Smooth muscle cell (in vitro differentiated cells): ENCODE results near the gene ACP2. TPM values are rescaled to one million over a fixed set of nuclear protein-coding genes. Genes with fewer than 3 reads are reported as not detected.
"Not testable (repeated sequence)": the region's sequence is repeated elsewhere in the genome, so short reads cannot be mapped to it uniquely, and the experiment has no call there.

Experiments
- DNase-seq: peaks from one replicate; lab custom pipeline; 2025; ENCODE audit not compliant: unreplicated experiment; lab: John Stamatoyannopoulos, UW
- H2AFZ ChIP-seq: fragments of 200-600 bp; sonication (generic); 2 replicates; pipeline ENCODE4 v1.6.0; 2016; ENCODE audit warnings: antibody characterized with exemption, low read depth, mild to moderate bottlenecking
- H3F3A ChIP-seq: fragments of 200-600 bp; sonication (generic); 2 replicates; pipeline ENCODE4 v1.6.0; 2017; ENCODE audit warnings: antibody characterized with exemption, low read depth
- H3K27ac ChIP-seq: fragments of 200-600 bp; sonication (generic); 2 replicates; pipeline ENCODE4 v1.5.1; 2016; ENCODE audit warnings: low read depth, mild to moderate bottlenecking
- H3K27me3 ChIP-seq: fragments of 200-600 bp; sonication (generic); 2 replicates; pipeline ENCODE4 v1.6.1; 2016; ENCODE audit warnings: low read depth, mild to moderate bottlenecking
- H3K36me3 ChIP-seq: fragments of 200-600 bp; sonication (generic); 2 replicates; pipeline ENCODE4 v1.5.1; 2016; ENCODE audit warnings: low read depth
- H3K4me1 ChIP-seq: fragments of 200-600 bp; sonication (generic); 2 replicates; pipeline ENCODE4 v1.5.1; 2016; ENCODE audit warnings: low read depth
- H3K4me2 ChIP-seq: fragments of 200-600 bp; sonication (generic); 2 replicates; pipeline ENCODE4 v1.6.0; 2016; ENCODE audit warnings: mild to moderate bottlenecking
- H3K4me3 ChIP-seq: fragments of 200-600 bp; sonication (generic); 2 replicates; pipeline ENCODE4 v1.5.1; 2016; ENCODE audit warnings: mild to moderate bottlenecking
- H3K79me2 ChIP-seq: fragments of 200-600 bp; sonication (generic); 2 replicates; pipeline ENCODE4 v1.6.0; 2016; ENCODE audit warnings: low read depth, mild to moderate bottlenecking
- H3K9ac ChIP-seq: fragments of 200-600 bp; sonication (generic); 2 replicates; pipeline ENCODE4 v1.6.0; 2016; ENCODE audit warnings: low read depth
- H3K9me3 ChIP-seq: fragments of 200-600 bp; sonication (generic); replicated peaks from 2 replicates; pipeline ENCODE4 v1.5.1; 2016; ENCODE audit warnings: low read depth
- H4K20me1 ChIP-seq: fragments of 200-600 bp; sonication (generic); 2 replicates; pipeline ENCODE4 v1.6.0; 2016; ENCODE audit warnings: low read depth
- WGBS: methylation state at CpG from one replicate; pipeline ENCODE4 v1.1.7; 2016; ENCODE audit warnings: low lambda C conversion rate; 5-methylcytosine and 5-hydroxymethylcytosine counted together
- polyA plus RNA-seq: library from polyadenylated mRNA; unstranded; fragments of >200 nt; fragmentation: Nextera tagmentation; extraction: Ambion mirVana; gene quantifications from 2 replicates; pipeline ENCODE4 v1.2.1, GENCODE V29; 2016
- total RNA-seq: library from RNA; depleted of rRNA; stranded (reverse); fragments of >200 nt; gene quantifications from 2 replicates; pipeline ENCODE4 v1.2.3, GENCODE V29; 2014
- TF ChIP-seq, protein P1 (sequence below): fragments of 200-600 bp; sonication (generic); IDR thresholded peaks from 2 replicates; pipeline ENCODE4 v1.5.1; 2017; ENCODE audit warnings: borderline replicate concordance, mild to moderate bottlenecking, antibody characterized with exemption; ENCODE audit not compliant: insufficient read depth, poor library complexity, severe bottlenecking

The ACP2 gene
- total and polyA plus RNA-seq, 2 experiments from 2014 or later: 26.3 to 62.4 TPM

GRCh38 chr11:47212938-47213337 lies 35.7 kb downstream of the ACP2 start:
- Histone ChIP-seq H3K27ac (no peak overlapping the region), H4K20me1 (peaks cover 15% of the 10 kb centered on the region), H3K9me3 (no peaks in the 10 kb centered on the region), H3K9ac (no peak overlapping the region), H3K4me1 (peaks cover 14% of the 10 kb centered on the region), H3K4me3 (no peak overlapping the region), H3K36me3 (no peaks in the 10 kb centered on the region), H3K4me2 (no peak overlapping the region), H3F3A (no peaks in the 10 kb centered on the region), H3K27me3 (no peaks in the 10 kb centered on the region), H2AFZ (no peak overlapping the region), H3K79me2 (peaks cover 14% of the 10 kb centered on the region)
- TF ChIP-seq, protein P1, sequence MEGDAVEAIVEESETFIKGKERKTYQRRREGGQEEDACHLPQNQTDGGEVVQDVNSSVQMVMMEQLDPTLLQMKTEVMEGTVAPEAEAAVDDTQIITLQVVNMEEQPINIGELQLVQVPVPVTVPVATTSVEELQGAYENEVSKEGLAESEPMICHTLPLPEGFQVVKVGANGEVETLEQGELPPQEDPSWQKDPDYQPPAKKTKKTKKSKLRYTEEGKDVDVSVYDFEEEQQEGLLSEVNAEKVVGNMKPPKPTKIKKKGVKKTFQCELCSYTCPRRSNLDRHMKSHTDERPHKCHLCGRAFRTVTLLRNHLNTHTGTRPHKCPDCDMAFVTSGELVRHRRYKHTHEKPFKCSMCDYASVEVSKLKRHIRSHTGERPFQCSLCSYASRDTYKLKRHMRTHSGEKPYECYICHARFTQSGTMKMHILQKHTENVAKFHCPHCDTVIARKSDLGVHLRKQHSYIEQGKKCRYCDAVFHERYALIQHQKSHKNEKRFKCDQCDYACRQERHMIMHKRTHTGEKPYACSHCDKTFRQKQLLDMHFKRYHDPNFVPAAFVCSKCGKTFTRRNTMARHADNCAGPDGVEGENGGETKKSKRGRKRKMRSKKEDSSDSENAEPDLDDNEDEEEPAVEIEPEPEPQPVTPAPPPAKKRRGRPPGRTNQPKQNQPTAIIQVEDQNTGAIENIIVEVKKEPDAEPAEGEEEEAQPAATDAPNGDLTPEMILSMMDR: no peak
- 87% methylated on average over 12 of the region's 12 CpGs for WGBS
- no peak for DNase-seq

DNA sequence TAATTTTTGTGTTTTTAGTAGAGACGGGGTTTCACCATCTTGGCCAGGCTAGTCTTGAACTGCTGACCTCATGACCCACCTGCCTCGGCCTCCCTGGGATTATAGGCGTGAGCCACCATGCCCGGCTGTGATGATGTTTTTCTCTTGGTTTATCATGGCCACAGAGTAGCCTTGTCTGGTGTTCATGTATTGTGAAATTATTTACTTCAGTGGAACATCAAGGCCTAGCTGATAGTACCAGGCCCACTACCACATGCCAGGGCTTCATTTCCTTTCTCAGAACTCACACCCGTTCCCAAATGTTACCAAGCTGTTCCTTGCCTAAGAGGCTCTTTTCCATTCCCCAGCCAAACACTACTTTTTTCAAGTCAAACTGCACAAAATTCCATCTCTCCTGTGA lies 40.0 kb downstream of the ACP2 start:
- H3K4me1 ChIP-seq: peaks cover 2% of the 10 kb centered on the region
- no peaks in the 10 kb centered on the region for H3K27me3 ChIP-seq
- no peaks in the 10 kb centered on the region for H3K9me3 ChIP-seq
- no peak overlapping the region for H3K4me2 ChIP-seq
- no peak overlapping the region for H3K4me3 ChIP-seq
- WGBS: 91% methylated on average over 5 of the region's 5 CpGs
- TF ChIP-seq, protein P1: no peak
- no peaks in the 10 kb centered on the region for H3K36me3 ChIP-seq
- no peak overlapping the region for H3K27ac ChIP-seq
- no peak for DNase-seq
- H3F3A ChIP-seq: peaks cover 5% of the 10 kb centered on the region
- H3K79me2 ChIP-seq: no peaks in the 10 kb centered on the region
- no peaks in the 10 kb centered on the region for H4K20me1 ChIP-seq
- no peak overlapping the region for H2AFZ ChIP-seq
- H3K9ac ChIP-seq: no peak overlapping the region

- 97% methylated on average over 13 of the region's 13 CpGs for WGBS
- H3K79me2 ChIP-seq, H3K9me3 ChIP-seq, H3K36me3 ChIP-seq, H3F3A ChIP-seq, DNase-seq, H3K27me3 ChIP-seq, H3K27ac ChIP-seq, H3K4me3 ChIP-seq, H3K4me1 ChIP-seq, H4K20me1 ChIP-seq, H3K4me2 ChIP-seq, H2AFZ ChIP-seq, H3K9ac ChIP-seq: not testable (repeated sequence)
These were observed 40.5 kb downstream of the ACP2 start for GRCh38 chr11:47208008-47208552.

- Histone ChIP-seq H3K4me3 (no peak overlapping the region), H3K27ac (no peak overlapping the region), H3F3A (peaks cover 5% of the 10 kb centered on the region), H3K36me3 (no peaks in the 10 kb centered on the region), H3K4me2 (no peak overlapping the region), H4K20me1 (no peaks in the 10 kb centered on the region), H3K9me3 (no peaks in the 10 kb centered on the region), H3K79me2 (no peaks in the 10 kb centered on the region), H2AFZ (no peak overlapping the region), H3K4me1 (peaks cover 2% of the 10 kb centered on the region), H3K27me3 (no peaks in the 10 kb centered on the region), H3K9ac (no peak overlapping the region)
- no peak for DNase-seq
- WGBS: 89% methylated on average over 6 of the region's 6 CpGs
- TF ChIP-seq, protein P1: no peak
These were observed 41.2 kb downstream of the ACP2 start for GRCh38 chr11:47207459-47207858.

DNA sequence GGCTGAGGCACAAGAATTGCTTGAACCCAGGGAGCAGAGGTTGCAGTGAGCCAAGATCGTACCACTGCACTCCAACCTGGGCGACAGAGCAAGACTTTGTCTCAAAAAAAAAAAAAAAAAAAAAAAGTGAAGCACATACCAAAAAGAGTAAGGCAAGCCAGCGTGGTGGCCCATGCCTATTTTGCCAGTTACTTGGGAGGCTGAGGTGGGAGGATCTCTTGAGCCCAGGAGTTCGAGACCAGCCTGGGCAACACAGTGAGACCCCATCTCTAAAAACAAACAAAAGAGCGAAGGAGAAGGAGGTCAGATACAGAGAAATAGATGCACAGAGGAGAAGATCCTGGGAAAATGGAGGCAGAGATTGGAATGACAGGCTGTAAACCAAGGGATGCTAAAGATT lies 42.0 kb downstream of the ACP2 start:
- H3K9me3 ChIP-seq, H3K27me3 ChIP-seq, H4K20me1 ChIP-seq, H3K36me3 ChIP-seq, H3K4me1 ChIP-seq, H2AFZ ChIP-seq, H3K9ac ChIP-seq, H3K4me2 ChIP-seq, H3K79me2 ChIP-seq, H3F3A ChIP-seq, H3K27ac ChIP-seq, H3K4me3 ChIP-seq, DNase-seq: not testable (repeated sequence)
- WGBS: 94% methylated on average over 5 of the region's 5 CpGs
